Activated B cell treated with CpG ODN at 0.5 μM for 24 hours (primary cell): ENCODE data around the gene EVL. TPM values are rescaled to one million over a fixed set of nuclear protein-coding genes. Genes with fewer than 3 reads are reported as not detected.
A peak's percentile ranks its signal among the peaks of the same experiment; 100 is the strongest.

Experiments
- ATAC-seq: fragments of 200-7000 bp; cut with Tn5 transposase; one replicate; pipeline ENCODE4 v1.10.0; 2021; ENCODE audit warnings: low read depth, mild to moderate bottlenecking, moderate library complexity
- CTCF ChIA-PET: fragments of 350-600 bp; sonication (Branson Sonifier 250); formaldehyde crosslinking; loops from one replicate; lab custom pipeline; 2021; ENCODE audit warnings: antibody characterized with exemption; lab: Charles Lee
- POLR2A ChIA-PET: fragments of 350-600 bp; sonication (Branson Sonifier 250); formaldehyde crosslinking; loops from one replicate; lab custom pipeline; 2021; ENCODE audit warnings: antibody characterized with exemption; lab: Charles Lee
- DNase-seq: peaks from one replicate; pipeline ENCODE4 v3.0.0; 2022
- H3K27ac Mint-ChIP-seq: one replicate; pipeline ENCODE4 v1.8.0; 2020; ENCODE audit warnings: mixed read lengths
- H3K27me3 Mint-ChIP-seq: one replicate; pipeline ENCODE4 v1.8.0; 2021; ENCODE audit warnings: mixed read lengths
- H3K36me3 Mint-ChIP-seq: one replicate; pipeline ENCODE4 v1.8.0; 2021; ENCODE audit warnings: low read depth, mixed read lengths
- H3K4me1 Mint-ChIP-seq: one replicate; pipeline ENCODE4 v1.8.0; 2021; ENCODE audit warnings: mixed read lengths
- H3K4me3 Mint-ChIP-seq: one replicate; pipeline ENCODE4 v1.8.0; 2020; ENCODE audit warnings: mild to moderate bottlenecking, mixed read lengths
- H3K9me3 Mint-ChIP-seq: one replicate; pipeline ENCODE4 v1.8.0; 2020; ENCODE audit warnings: mixed read lengths
- CTCF ChIP-seq: fragments of 200-600 bp; IDR thresholded peaks from one replicate; pipeline ENCODE4 v1.8.0; 2022; ENCODE audit warnings: antibody characterized with exemption, mild to moderate bottlenecking
- intact Hi-C: fragments of 100-400 bp; cut with micrococcal nuclease; formaldehyde crosslinking; loops from one replicate; pipeline ENCODE4 v1.15.1; 2024
- total RNA-seq: library from RNA; stranded (reverse); gene quantifications from 2 replicates; pipeline ENCODE4 v1.2.3, GENCODE V29; 2022

EVL gene
- total RNA-seq, 1 donor from 2014 or later, result 272 TPM

GRCh38 chr14:100137173-100137572 is 72.0 kb downstream of the EVL start:
- POLR2A ChIA-PET, result no interaction called here
- H3K27ac Mint-ChIP-seq, result peak overlapping the region; percentile 24
- DNase-seq (no peak), ATAC-seq (no peak)
- H3K27me3 Mint-ChIP-seq, result no peaks in the 10 kb centered on the region
- H3K4me1 Mint-ChIP-seq, result peaks cover 3% of the 10 kb centered on the region
- no peak for TF ChIP-seq CTCF
- CTCF ChIA-PET, result no interaction called here
- intact Hi-C loops, result no loop called here
- H3K4me3 Mint-ChIP-seq, result no peak overlapping the region
- H3K36me3 Mint-ChIP-seq, result peaks cover 95% of the 10 kb centered on the region
- H3K9me3 Mint-ChIP-seq, result no peaks in the 10 kb centered on the region

GRCh38 chr14:100138082-100138787 is 73.0 kb downstream of the EVL start:
- ChIA-PET POLR2A (interaction anchor here (0.7 kb wide), 1 partner anchor 9 kb away, joined by 5 read pairs; no protein-coding TSS in a partner anchor), CTCF (interaction anchor here (2.3 kb wide), 1 partner anchor 55 kb away, joined by 7 read pairs; no protein-coding TSS in a partner anchor)
- peak overlapping the region; percentile 60 for H3K27ac Mint-ChIP-seq
- H3K4me3 Mint-ChIP-seq, result no peak overlapping the region
- H3K9me3 Mint-ChIP-seq, result no peaks in the 10 kb centered on the region
- no peaks in the 10 kb centered on the region for H3K27me3 Mint-ChIP-seq
- DNase-seq (no peak), ATAC-seq (peak; percentile 26)
- H3K36me3 Mint-ChIP-seq, result peaks cover 92% of the 10 kb centered on the region
- TF ChIP-seq CTCF, result no peak
- H3K4me1 Mint-ChIP-seq, result peaks cover 3% of the 10 kb centered on the region
- intact Hi-C loops, result no loop called here

- H3K27me3 Mint-ChIP-seq, result no peaks in the 10 kb centered on the region
- no peak overlapping the region for H3K4me3 Mint-ChIP-seq
- POLR2A ChIA-PET, result no interaction called here
- no peak for ATAC-seq
- CTCF ChIA-PET, result interaction anchor here (2.3 kb wide), 1 partner anchor 54 kb away, joined by 7 read pairs; no protein-coding TSS in a partner anchor
- no peak overlapping the region for H3K27ac Mint-ChIP-seq
- DNase-seq, result no peak
- peaks cover 3% of the 10 kb centered on the region for H3K4me1 Mint-ChIP-seq
- intact Hi-C loops, result no loop called here
- H3K36me3 Mint-ChIP-seq, result peaks cover 90% of the 10 kb centered on the region
- no peaks in the 10 kb centered on the region for H3K9me3 Mint-ChIP-seq
- TF ChIP-seq CTCF, result no peak
These were observed 73.7 kb downstream of the EVL start for GRCh38 chr14:100138955-100139354.

GRCh38 chr14:100140452-100141078 is 75.3 kb downstream of the EVL start:
- no peak for TF ChIP-seq CTCF
- ATAC-seq, result no peak
- Mint-ChIP-seq H3K27ac (no peak overlapping the region), H3K27me3 (no peaks in the 10 kb centered on the region), H3K36me3 (peaks cover 83% of the 10 kb centered on the region), H3K4me1 (peaks cover 3% of the 10 kb centered on the region), H3K9me3 (no peaks in the 10 kb centered on the region), H3K4me3 (no peak overlapping the region)
- ChIA-PET POLR2A (no interaction called here), CTCF (no interaction called here)
- no peak for DNase-seq
- intact Hi-C loops, result no loop called here

GRCh38 chr14:100141098-100141497 is 75.9 kb downstream of the EVL start:
- H3K4me1 Mint-ChIP-seq, result peaks cover 7% of the 10 kb centered on the region
- ChIA-PET POLR2A (no interaction called here), CTCF (no interaction called here)
- no peak for DNase-seq
- H3K27ac Mint-ChIP-seq, result no peak overlapping the region
- intact Hi-C loops, result no loop called here
- no peak for TF ChIP-seq CTCF
- no peak for ATAC-seq
- H3K4me3 Mint-ChIP-seq, result no peak overlapping the region
- no peaks in the 10 kb centered on the region for H3K9me3 Mint-ChIP-seq
- peaks cover 77% of the 10 kb centered on the region for H3K36me3 Mint-ChIP-seq
- H3K27me3 Mint-ChIP-seq, result no peaks in the 10 kb centered on the region
